Activated gamma-delta T cell (primary cell): Measurements from ENCODE around the gene PLCB3.
A peak's percentile ranks its signal among the peaks of the same experiment; 100 is the strongest.
"Not testable (repeated sequence)": the region's sequence is repeated elsewhere in the genome, so short reads cannot be mapped to it uniquely, and the experiment has no call there.

Experiments
- DNase-seq: peaks from one replicate; lab custom pipeline; 2025; lab: John Stamatoyannopoulos, UW

PLCB3 gene

DNA sequence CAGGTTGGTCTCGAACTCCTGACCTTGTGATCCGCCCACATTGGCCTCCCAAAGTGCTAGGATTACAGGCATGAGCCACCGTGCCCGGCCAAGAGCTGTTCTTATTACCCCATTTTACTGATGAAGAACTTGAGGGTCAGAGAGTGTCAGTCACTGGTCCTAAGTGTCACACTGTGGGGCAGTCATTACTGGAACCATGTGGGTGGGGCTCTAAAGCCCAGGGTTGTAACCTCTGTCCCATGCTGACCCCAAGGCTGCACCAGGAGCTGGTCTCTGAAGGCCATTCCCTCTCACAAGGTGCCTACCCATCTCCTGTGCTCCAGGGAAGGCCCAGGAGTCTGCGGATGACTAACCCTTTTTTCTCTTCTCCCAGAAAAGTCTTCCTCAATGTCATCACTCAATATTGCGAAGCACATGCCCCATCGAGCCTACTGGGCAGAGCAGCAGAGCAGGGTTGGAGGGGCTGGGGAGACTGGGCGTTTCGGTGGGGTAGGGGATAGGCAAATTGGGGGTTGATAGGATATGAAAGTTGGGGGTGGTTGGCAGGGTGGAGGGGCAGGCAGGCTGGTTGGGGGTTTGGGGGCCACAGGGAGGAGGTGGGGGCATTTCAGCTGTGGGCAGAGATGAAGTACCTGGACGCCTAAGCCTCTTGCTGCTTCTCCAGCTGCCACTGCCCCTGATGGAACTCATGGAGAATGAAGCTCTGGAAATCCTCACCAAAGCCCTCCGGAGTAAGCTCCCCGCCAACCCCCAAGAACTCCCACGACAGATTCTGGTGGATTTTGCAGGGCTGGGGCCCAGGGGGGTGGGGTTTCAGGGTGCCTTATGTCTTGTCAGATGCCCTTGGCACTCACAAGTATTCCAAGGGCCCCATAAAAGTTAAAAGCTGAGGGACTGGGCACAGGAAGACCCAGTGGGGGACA is 52.0 kb downstream of the PLCB3 start:
- no peak for DNase-seq

DNA sequence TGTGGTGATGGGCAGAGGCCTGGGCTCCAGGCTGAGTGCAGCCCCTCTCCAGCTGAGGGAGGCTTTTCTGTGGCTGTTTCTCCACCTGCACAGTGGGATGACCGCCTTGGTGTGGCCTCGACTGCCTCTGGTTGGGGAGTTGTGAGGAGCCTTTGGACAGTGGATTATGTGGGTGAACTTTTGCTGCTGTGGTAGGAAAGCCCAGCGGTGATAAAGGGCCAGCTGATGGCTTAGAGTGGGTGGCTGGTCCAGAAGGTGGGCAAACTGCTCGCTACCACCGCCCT is 52.6 kb downstream of the PLCB3 start:
- DNase-seq, result no peak

DNA sequence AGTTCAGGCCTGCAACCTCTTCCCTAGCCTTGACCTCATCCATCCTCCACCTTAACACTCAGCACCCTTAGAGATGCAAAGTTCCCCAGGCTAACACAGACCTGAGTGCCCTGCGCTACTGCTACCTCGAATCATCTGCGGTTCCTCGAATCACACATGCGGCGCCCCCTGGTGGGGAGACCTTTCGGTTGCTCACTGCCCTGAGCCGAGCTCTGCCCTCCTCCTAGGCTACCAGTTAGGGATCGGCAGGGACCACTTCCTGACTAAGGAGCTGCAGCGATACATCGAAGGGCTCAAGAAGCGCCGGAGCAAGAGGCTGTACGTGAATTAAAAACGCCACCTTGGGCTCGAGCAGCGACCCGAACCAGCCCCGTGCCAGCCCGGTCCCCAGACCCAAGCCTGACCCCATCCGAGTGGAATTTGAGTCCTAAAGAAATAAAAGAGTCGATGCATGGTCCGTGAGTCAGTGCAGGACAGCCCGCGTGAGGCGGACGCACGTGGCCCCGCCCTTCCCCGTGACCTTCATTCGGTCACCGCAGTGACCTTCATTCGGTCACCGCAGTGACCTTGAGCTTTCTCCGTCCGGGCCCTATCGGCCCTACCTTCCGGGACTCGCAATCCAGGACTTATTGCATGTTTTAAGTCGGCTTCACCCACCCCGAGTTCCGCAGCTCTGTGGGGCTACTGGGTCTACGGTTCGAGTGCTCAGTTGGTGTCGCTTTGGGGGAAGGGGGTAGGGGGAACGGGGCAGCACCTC is 53.2 kb downstream of the PLCB3 start:
- peak; percentile 61 for DNase-seq

DNA sequence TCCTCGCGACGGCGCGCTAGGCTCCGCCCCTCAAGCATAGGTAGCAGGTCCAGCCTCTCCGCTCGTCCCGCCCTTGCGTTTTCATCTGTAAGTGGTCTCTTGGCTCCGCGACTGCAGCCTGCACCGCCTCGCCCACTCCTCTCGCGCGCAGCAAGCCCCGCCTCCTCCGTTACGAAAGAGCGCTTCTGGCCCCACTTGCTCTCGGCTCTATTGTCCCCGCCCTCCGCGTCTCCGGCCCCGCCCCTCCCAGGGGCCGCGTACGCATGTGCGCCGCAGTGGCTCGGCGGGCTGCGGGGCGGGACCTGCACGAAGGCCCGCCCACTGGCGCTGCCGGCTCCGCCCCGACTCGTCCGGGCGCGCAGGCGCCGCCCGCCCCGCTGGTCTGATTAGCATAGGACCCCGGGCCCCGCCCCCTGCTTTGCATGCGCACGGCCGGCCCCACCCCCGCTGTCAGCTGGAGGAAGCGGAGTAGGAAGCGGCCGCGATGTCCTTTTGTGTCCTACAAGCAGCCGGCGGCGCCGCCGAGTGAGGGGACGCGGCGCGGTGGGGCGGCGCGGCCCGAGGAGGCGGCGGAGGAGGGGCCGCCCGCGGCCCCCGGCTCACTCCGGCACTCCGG is 53.9 kb downstream of the PLCB3 start, which contains the start of gene ESRRA:
Gene ESRRA (plus strand): TSS at position 450 of the 616 bp plus-strand sequence. CDS start 1,656 bp downstream, outside the sequence.
- peak; percentile 100 for DNase-seq

DNA sequence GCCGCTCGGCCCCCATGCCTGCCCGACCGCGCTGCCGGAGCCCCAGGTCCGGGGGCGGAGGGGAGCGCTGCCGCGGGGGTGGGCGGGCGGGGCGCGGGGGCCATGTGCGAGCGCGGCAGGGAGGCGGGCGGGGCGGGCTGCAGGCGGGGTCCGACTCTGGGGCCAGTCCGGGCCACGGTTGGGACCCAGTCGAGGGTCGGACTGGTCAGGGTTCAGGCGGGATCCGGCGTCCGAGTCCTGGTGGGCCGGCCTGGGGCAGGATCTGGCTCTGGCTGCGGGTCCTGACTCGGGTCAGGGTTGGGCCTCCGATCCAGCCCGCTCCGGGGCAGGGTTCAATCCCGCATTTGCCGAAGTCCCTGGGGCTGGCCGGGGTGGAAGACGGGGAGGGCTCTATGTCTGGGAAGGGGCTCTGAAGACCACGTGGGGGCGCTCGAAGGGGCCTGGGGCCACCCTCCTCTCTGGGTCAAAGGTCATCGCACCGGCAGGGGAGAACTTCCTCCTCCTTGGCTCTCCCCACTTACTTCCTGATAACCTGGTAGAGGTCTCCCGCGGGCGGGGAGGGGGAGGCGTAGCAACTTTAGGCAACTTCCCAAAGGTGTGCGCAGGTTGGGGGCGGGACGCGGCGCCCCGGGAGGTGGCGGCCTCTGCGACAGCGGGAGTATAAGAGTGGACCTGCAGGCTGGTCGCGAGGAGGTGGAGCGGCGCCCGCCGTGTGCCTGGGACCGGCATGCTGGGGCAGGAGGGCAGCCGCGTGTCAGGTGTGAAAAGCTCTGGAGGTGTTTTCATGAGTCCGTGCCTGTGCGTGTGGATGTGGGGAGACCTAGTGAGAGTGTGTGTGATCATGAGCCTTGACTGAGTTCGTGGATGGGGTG is 54.6 kb downstream of the PLCB3 start:
- peak; percentile 41 for DNase-seq

DNA sequence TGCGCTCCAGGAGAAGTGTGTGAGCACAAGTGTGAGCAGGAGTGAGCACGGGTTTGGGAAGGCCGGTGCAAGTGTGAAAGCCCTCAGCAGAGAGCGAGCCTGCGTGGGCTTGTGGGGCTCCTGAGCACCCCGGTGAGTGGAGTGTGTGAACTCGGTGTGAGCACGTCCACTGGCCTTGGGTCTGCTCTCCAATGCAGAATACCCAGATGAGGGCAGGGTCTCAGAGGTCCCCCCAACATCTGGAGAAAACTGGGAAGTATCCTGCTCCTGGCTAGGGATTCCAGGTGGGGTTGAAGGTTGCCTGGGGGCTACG is 55.2 kb downstream of the PLCB3 start:
- DNase-seq, result no peak

DNA sequence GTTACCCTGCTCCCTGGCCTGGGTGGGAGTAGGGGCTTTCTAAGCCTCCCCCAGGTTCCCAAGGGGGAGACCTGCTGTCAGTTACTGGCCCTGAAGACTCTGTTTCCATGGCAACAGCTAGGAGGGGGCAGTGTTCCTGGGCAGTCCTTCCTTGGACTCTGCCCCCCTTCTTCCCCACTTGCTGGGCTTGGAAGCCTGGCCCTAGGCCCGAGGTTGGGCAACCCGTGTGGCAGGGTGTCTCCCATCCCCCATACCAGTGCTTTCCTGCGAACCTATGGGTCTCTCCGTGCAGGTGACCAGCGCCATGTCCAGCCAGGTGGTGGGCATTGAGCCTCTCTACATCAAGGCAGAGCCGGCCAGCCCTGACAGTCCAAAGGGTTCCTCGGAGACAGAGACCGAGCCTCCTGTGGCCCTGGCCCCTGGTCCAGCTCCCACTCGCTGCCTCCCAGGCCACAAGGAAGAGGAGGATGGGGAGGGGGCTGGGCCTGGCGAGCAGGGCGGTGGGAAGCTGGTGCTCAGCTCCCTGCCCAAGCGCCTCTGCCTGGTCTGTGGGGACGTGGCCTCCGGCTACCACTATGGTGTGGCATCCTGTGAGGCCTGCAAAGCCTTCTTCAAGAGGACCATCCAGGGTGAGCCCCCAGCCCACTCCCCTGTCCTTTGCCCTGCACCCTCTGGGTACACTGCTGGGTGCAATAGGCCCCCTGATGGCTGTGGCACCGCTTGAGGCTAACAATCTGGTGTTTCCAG is 55.7 kb downstream of the PLCB3 start:
- DNase-seq, result no peak

DNA sequence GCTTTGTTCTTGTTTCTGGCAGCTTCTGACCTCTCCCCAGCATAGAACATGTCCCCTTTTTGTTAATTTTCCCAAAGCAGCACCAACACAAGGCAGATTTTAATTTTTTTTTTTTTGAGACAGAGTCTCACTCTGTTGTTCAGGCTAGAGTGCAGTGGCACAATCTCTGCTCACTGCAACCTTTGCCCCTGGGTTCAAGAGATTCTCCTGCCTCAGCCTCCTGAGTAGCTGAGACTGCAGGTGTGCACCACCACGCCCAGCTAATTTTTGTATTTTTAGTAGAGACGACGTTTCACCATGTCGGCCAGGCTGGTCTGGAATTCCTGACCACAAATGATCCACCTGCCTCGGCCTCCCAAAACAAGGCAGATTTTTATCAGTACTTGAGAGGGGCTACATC is 56.5 kb downstream of the PLCB3 start:
- not testable (repeated sequence) for DNase-seq

DNA sequence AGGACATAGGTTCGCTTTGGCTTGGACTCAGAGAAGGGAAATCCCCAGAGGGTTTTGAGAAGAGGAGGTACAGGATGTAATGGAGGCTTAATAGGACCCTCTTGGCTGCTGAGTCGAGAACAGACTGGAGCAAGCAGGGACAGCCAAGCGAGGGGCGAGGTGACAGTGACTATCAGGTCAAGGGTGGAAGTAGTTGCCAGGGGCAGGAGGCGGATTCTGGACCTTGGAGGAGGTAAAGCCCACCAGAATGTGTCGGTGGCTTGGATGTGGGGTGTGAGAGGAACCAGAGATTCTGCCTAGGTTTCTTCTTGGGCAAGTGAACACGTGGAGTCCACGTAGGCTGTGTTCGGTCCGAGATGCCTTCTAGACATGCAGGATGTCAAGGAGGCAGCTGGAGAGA is 61.6 kb downstream of the PLCB3 start:
- no peak for DNase-seq

DNA sequence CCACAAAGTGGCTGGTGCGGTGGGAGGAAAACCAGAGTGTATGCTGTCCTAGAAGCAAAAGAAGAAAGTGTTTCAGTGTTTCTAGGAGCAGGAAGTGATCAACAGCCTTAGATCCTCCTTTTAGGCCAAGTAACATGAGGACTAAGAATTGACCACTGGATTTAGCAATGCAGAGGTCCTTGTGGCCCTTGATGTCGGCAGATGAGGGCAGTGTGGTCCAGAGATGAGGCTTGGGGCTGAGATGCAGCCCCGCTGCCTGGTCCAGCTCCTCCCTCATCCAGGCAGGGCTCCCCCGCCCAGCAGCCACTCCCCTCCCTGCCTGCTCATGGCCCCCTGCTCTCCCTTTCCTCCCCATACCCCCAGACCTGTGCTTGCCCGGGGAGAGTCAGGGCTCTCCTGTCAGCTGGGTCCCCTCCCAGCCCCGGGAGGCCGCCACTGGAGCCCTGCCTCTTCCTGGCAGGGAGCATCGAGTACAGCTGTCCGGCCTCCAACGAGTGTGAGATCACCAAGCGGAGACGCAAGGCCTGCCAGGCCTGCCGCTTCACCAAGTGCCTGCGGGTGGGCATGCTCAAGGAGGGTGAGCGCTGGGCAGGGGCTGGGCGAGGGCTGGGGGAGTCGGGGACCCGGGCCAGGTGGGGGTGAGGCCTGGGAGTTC is 62.3 kb downstream of the PLCB3 start:
- DNase-seq, result no peak

DNA sequence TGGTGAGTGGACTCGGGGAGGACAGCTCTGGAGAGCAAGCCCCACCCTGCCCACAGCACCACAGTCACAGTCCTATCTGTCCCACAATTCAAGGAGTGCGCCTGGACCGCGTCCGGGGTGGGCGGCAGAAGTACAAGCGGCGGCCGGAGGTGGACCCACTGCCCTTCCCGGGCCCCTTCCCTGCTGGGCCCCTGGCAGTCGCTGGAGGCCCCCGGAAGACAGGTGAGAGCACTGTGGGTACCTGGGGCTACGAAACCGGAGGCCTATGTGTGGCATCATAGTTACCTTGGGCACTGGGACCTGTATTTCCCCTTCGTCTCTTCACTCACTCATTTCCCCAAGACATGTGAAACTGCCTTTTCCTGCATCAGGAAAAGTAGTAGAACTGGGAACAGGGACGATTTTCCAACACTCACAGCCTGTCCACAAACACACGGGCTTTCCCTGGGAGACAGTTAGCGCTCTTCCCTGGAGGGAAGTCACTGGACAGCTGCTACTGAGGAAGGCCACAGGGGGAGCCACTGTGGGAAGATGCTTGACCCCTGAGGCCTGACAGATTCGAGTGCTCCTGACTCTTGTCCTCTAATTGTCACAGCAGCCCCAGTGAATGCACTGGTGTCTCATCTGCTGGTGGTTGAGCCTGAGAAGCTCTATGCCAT is 62.9 kb downstream of the PLCB3 start:
- DNase-seq, result no peak

DNA sequence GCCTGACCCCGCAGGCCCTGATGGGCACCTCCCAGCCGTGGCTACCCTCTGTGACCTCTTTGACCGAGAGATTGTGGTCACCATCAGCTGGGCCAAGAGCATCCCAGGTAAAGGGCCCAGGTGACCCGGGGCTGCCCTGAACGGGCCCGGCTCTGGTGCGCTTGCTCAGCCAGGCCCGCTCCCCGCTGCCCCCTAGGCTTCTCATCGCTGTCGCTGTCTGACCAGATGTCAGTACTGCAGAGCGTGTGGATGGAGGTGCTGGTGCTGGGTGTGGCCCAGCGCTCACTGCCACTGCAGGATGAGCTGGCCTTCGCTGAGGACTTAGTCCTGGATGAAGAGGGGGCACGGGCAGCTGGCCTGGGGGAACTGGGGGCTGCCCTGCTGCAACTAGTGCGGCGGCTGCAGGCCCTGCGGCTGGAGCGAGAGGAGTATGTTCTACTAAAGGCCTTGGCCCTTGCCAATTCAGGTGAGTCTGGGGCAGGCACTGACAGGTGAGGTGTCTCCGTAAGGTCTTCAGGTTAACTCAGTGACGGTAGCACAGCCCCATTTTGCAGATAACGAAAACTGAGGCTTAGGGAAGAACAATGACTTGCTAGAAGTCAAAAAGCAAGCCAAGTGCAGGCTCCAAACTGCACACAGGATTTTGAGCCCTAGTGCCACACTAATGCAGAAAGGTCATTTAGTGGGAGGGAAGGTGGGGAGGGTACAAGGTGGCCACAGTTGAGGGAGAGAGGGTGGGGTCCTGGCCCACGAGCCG is 63.7 kb downstream of the PLCB3 start:
- DNase-seq, result no peak

DNA sequence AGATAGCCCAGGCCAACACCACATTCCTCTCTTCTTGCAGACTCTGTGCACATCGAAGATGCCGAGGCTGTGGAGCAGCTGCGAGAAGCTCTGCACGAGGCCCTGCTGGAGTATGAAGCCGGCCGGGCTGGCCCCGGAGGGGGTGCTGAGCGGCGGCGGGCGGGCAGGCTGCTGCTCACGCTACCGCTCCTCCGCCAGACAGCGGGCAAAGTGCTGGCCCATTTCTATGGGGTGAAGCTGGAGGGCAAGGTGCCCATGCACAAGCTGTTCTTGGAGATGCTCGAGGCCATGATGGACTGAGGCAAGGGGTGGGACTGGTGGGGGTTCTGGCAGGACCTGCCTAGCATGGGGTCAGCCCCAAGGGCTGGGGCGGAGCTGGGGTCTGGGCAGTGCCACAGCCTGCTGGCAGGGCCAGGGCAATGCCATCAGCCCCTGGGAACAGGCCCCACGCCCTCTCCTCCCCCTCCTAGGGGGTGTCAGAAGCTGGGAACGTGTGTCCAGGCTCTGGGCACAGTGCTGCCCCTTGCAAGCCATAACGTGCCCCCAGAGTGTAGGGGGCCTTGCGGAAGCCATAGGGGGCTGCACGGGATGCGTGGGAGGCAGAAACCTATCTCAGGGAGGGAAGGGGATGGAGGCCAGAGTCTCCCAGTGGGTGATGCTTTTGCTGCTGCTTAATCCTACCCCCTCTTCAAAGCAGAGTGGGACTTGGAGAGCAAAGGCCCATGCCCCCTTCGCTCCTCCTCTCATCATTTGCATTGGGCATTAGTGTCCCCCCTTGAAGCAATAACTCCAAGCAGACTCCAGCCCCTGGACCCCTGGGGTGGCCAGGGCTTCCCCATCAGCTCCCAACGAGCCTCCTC is 64.6 kb downstream of the PLCB3 start:
- not testable (repeated sequence) for DNase-seq

DNA sequence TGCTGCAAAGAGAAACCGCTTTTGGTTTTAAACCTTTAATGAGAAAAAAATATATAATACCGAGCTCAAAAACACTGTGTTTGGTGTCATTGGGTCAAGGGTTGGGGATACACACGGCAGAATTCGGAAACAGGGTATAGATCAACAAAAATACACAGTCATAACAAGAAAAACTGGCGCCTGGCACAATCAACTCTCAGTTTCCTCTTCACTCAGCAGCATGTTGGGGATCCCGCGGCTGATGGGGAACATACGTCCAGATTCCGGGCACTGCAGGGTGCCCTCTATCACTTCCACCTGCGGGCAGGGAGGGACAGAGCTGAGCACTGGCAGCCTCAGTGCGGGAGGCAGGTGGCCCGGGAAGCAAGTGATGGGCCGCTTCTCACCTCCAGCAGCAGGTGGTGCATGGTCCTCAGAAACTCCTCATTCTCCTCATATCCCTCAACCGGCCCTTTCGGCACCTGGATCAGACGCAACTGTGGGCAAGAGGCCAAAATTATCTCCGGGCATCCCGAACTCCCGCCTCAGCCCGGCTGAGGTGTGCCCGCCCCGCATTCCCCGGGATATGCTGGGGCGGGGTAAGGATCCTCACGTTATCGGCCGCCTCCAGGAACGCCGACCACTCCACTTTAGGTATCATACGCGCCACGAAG is 65.5 kb downstream of the PLCB3 start:
- DNase-seq, result no peak

DNA sequence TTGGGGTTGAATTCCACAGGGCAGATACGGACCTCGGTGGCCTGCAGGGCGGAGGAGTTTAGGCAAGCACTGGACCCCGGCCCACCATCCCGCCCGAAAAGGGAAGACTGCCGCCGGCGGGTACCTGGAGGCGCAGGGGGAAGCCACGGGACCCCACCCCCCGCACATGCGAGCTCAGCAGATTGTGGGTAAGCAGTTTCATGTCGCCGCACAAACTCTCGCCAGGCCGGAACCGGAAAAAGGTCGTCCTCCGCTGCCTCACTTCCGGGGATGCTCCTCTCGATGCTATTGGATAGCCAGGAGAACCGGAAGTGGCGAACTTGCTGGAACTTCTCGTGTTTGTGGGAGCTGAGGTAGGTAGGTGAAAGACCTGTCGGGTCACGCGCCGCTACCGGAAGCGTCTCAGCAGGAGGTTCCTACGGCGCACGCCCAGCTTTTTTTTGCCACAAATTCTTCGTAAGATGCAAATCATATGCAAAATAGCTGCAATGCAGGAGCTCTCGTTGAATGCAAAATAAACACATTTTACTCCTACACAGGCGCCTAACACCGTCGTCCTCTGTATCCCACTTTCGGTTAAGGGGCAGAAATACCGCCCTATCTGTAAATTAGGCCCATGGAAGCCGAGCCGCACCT is 66.1 kb downstream of the PLCB3 start, which contains the start of gene TRMT112:
Gene TRMT112 (minus strand): TSS at position 235 of the 636 bp plus-strand sequence. CDS start 33 bp downstream, at position 202.
- DNase-seq, result peak; percentile 77

DNA sequence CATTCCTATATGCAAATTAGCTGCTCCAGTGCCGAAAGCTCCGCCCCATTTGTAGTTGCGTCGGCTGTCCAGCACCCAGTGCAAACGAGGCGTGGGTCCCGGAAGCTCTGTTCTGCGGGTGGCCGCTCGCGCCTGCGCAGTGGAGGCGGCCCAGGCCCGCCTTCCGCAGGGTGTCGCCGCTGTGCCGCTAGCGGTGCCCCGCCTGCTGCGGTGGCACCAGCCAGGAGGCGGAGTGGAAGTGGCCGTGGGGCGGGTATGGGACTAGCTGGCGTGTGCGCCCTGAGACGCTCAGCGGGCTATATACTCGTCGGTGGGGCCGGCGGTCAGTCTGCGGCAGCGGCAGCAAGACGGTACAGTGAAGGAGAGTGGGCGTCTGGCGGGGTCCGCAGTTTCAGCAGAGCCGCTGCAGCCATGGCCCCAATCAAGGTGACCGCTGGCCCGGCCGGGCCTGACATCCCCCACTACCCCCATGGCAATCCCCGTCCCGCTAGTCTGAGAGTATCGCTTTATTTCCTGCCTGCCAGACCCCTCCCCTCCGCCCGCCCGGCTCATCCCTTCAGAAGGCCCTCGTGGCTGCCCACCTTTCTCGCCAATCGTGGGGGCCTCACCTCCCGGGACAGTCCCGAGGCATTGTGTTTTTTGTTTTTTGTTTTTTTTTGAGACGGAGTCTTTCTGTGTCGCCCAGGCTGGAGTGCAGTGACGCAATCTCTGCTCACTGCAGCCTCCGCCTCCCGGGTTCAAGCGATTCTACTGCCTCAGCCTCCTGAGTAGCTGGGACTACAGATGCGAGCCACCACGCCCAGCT is 66.8 kb downstream of the PLCB3 start, which contains the start of gene PRDX5:
Gene PRDX5 (plus strand): TSS at position 161 of the 805 bp plus-strand sequence. CDS start 95 bp downstream, at position 256.
- peak; percentile 92 for DNase-seq
